NOMO-1 treated with DMSO at 0.1 percent for 48 hours (cell line): ENCODE results near the gene EPYC.

ENCODE experiments used
- DNase-seq: peaks from one replicate; lab custom pipeline; 2025; ENCODE audit not compliant: unreplicated experiment; lab: John Stamatoyannopoulos, UW

The EPYC gene

GRCh38 chr12:90959032-90959431 is 45.7 kb downstream of the EPYC start:
- DNase-seq: no peak

GRCh38 chr12:90958347-90958746 is 46.4 kb downstream of the EPYC start:
- no peak for DNase-seq

DNA sequence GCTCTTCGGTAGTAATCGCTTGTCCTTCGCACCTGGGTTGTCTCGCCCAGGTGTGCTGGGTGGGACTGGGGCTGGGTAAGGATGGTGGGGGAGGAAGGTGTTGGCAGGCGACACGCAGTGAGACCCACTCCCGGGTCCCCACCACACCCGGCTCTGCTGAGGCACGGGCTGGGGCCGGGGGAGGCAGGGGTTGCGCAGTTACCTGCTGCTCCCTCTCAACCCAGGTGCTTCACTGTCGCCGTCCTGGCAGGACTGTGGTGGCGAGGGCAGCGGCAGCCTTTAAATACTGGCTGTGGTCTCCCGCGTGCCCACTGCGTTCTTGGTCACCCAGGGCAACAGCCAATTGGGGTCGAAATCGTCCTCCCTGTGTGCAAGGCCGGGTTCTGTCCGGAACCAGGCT is 49.9 kb downstream of the EPYC start, which contains the start of gene CCER1:
Gene CCER1, minus strand, starts transcription at position 256 of the 400 bp plus-strand sequence. CDS start 434 bp downstream, outside the sequence.
- DNase-seq: no peak

DNA sequence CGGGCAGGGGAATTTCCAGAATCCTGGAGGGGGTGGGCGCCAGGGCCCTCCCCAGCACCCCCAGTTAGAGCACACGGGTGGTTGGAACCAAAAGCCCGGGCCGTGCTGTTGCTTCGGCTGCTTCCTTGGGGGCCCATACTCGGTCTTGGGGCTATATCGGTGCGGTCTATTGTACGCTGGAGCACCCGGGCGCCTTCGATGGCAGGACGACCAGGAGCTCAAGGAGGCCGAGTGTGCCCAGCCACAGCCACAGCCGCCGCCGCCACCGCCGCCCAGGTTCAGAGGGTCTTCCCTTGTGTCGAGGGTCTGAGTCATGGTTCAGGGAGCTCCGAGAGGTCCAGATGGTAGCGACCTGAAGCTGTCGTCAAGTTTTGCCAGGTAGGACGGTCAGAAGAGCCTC is 50.3 kb downstream of the EPYC start:
- no peak for DNase-seq

GRCh38 chr12:90953956-90954421 is 50.8 kb downstream of the EPYC start:
- no peak for DNase-seq

DNA sequence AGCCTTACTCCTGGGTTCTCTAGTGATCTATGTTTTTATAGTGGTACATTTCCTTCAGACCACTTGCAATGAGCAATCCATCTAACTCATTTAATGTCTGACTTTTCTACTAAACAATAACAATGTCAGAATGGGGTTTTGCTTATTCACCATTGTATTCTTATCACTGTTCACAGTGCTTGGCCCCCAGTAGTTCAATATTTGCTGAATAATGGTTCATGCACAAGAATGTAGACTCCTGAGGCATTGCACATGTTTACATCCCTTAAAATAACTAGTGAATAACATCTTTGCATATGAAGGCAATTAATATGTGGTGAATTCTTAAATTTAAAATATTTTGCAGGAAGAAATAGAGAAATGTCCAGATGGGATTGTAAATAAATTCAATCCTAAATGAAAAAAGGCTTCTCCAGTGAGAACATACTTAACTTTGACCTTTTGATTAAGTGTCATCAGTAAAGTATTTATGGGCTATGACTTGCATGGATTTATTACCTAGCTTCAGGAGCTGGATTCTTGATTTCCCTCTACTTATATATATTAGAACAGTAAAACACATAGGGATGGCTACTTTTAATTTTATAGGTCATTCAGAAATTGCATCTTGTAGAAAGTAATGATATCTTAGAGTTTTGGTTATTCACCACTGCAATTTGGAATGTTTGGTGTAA is 53.2 kb downstream of the EPYC start:
- no peak for DNase-seq

- no peak for DNase-seq
These were observed 56.9 kb downstream of the EPYC start for GRCh38 chr12:90947869-90948268.

DNA sequence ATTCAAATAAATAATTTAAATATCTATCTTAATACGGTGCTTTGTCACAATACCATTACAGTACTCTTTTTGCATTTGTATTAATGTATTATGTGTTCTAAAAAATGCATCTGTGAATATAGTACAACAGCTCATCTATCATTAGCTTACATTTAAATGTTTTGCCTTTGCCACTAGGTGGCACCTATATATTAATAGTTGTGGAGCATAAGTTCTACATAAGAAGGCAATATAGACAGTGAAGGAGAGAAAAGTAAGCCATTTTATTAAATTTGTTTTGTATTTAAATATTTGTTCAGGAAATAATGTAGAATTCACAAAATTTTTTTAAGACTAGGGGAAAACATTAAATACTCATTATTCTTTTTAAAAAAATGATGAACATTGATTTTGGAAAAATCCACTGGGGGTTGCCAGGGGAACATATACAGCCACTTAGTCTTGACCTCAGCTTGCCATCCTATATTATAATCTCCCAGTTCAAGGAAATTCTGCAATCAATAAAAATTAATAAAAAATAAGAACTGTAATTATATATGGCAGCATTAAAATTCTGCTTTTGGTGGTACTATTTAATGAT is 59.6 kb downstream of the EPYC start:
- peak; percentile 30 for DNase-seq

DNA sequence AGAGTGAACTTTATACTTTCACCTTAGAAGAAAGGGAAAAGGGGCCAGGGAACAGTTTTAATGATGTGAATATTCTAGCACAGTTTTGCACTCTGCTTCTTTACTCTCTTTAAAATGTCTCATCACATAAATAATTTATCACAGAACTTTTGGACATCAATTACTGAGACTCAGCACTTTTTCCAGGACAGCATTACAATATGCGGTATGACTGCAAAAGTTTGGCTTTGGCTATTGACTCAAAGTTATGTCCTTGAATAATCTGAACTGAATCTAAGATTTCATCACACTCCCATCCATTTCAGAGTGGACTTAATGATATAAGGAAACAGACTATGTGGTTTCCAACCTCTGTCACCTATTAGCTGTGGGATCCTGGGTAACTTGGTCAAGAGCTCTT is 61.5 kb downstream of the EPYC start:
- no peak for DNase-seq

GRCh38 chr12:90940872-90941499 is 63.8 kb downstream of the EPYC start:
- peak; percentile 70 for DNase-seq

DNA sequence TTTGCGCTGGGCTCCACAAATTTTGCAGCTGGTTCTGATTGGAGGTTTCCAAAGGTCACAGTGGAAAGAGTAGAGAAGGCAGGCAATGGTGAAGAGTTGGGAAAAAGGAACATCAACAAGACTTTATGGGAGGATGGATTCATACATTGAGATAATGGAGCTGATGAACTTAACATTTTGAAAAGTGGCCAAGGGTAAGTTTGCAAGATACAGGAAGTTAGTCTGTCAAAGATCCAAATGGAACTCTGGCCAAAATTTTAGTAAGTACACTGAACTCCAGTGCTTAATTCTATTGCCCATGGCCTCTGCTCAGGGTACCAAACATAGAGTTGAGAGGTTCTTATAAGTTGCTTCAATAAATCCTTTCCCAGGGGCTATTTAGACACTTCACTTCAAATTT is 65.4 kb downstream of the EPYC start:
- no peak for DNase-seq

DNA sequence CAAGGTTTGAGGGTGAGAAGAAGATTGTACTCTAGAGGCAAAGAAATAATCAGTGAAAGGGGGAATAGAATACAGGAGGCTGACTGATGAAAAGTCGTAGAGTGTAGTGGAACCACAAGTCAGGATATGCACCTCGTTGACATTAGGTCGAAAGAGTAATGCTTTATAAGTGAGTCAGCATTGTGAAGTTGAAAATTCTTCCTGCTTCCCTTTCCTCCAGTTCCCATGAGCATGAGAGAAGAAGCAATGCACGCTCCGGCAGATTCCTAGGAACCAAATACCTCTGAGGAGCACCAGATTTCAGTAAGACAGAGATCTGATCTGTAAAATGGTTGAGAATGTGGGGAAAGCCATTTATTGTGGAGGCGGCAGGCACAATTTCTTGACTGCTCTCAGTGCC is 66.3 kb downstream of the EPYC start:
- DNase-seq: no peak

DNA sequence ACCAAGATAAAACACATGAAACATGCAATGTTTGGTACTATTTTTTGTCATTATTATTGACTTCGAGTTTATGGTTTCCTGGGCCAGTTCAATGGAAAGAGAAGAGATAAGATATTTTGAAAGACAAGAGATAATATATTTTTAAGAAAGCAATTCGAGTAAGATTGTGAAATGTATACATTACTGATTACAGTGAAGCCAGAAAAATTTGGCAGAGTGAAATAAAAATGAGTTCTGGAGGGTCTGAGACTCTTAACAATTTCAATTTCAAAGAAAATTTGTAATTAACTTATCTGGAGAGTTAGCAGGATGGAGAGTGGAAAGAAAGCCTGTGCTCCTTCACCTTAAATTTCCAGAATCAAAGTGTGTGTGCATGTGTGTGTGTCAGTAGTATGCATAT is 67.1 kb downstream of the EPYC start:
- no peak for DNase-seq

DNA sequence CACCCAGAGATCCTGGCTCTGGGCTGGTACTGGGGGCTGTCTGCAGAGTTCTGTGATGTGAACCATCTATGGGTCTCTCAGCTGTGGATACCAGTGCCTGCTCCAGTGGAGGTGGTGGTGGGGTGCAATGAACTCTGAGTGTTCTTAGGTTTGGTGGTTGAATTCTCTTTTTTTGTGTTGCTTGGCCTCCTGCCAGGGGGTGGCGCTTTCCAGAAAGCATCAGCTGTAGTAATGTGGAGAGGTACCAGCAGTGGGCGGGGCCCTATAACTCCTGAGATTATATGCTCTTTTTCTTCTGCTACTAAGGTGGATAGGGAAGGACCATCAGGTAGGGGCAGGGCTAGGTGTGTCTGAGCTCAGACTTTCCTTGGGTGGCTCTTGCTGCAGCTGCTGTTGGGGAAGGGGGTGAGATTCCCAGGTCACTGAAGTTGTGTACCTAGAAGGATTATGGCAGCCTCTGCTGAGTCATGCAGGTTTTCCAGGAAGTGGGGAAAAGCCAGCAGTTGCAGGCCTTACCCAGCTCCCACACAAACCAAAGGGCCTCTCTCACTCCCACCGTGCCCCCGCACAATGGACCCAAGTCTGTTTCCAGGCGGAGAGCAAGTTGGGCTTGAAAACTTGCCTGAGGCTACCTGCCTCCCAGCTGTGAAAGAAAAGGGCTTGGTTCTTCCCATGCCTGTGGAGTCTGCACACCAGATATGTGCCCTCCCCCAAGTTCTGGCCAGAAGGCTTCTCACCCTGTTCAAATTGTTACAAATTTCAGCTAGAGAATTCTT is 68.4 kb downstream of the EPYC start:
- no peak for DNase-seq

DNA sequence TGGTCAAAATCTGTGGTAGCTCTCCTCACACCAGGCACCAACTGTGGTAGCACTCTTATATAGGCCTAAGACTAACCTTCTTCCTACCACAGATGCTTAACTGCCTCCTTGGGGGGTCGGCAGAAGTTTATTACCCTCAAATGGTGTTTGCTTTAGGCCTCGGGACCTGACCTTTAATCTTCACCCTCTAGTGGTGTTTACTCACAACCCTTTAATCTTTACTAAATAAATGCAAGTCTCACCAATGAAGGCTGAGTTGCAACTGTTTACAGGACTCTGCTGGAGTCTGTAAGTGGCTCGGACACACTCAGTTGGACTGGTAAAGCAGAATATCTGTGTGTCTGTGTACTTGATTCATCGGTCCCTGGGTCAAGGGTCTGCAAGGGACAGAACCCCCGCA is 79.2 kb downstream of the EPYC start:
- DNase-seq: no peak

DNA sequence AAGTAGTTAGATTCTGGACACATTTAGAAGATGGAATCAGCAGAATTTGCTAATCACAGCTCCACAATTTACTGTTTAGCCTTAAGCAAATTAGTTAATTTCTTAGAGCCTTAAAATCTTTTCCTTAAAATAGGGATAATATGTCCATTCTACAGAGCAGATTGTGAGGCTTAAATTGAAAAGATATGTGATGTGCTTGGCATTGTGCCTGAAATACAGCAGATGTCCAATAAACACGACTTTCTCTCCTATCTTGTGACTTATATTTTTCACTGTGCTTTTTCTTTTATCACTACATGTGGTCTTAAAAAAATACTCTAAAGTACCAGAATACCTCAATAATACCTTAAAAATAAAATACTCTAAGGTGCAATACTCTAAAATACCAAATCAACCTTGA is 80.4 kb downstream of the EPYC start:
- no peak for DNase-seq

GRCh38 chr12:90922145-90922627 is 82.6 kb downstream of the EPYC start:
- DNase-seq: no peak

DNA sequence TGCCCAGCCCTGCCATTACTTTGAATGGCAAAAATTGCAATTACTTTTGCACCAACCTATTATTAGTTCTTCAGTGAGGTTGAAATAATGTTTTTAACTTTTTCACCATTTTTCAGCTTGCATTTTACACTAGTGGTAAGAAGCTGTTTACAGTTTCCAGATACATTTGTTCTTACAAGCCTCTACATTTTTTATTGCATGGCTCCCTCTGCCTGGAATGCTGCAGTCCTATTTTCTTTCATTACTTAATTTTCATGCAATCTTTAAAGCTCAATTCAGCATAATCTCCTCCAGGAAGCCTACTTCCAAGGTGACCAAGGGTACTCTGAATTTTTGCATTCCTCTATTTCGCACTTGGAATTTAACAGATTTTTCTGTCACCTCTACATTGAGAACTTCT is 83.2 kb downstream of the EPYC start:
- no peak for DNase-seq

GRCh38 chr12:90920222-90920621 is 84.5 kb downstream of the EPYC start:
- no peak for DNase-seq

- no peak for DNase-seq
These were observed 87.3 kb downstream of the EPYC start for GRCh38 chr12:90917431-90917830.

GRCh38 chr12:90916516-90916915 is 88.3 kb downstream of the EPYC start:
- no peak for DNase-seq
